T-helper 17 cell (primary cell): ENCODE data around the gene P2RY12. TPM values are rescaled to one million over a fixed set of nuclear protein-coding genes. Genes with fewer than 3 reads are reported as not detected.

Source experiments
- ATAC-seq: fragments of 150-1000 bp; cut with Tn5 transposase; 2 replicates; pipeline ENCODE4 v1.10.0; 2021; ENCODE audit warnings: mild to moderate bottlenecking, moderate library complexity
- DNase-seq, 3 donors: peaks; one replicate each; pipeline versions ENCODE4 v3.0.0 to v3.0.0-alpha.2; 2020 to 2021
- H3K9me3 ChIP-seq: one replicate; pipeline ENCODE4 v1.7.0; 2013; ENCODE audit warnings: low read length, mild to moderate bottlenecking; ENCODE audit not compliant: control insufficient read depth, poor library complexity, severe bottlenecking
- H3K27ac Mint-ChIP-seq: one replicate; pipeline ENCODE4 v1.8.0; 2022; ENCODE audit warnings: mild to moderate bottlenecking, moderate library complexity, mixed read lengths
- H3K27me3 Mint-ChIP-seq: one replicate; pipeline ENCODE4 v1.8.0; 2022; ENCODE audit warnings: mixed read lengths
- H3K36me3 Mint-ChIP-seq: one replicate; pipeline ENCODE4 v1.8.0; 2022; ENCODE audit warnings: low read depth, mixed read lengths
- H3K4me1 Mint-ChIP-seq: one replicate; pipeline ENCODE4 v1.8.0; 2022; ENCODE audit warnings: mild to moderate bottlenecking, mixed read lengths
- H3K4me3 Mint-ChIP-seq: one replicate; pipeline ENCODE4 v1.8.0; 2022; ENCODE audit warnings: mild to moderate bottlenecking, moderate library complexity, mixed read lengths
- total RNA-seq, 4 donors: library from RNA in 2 of 4; stranded (reverse) in 2 of 4; gene quantifications; one replicate each; pipeline ENCODE4 v1.2.3 and lab custom pipeline; 2022 to 2026

The P2RY12 gene
- total RNA-seq, 2 donors from 2014 or later = 0.62 to 19.8 TPM

DNA sequence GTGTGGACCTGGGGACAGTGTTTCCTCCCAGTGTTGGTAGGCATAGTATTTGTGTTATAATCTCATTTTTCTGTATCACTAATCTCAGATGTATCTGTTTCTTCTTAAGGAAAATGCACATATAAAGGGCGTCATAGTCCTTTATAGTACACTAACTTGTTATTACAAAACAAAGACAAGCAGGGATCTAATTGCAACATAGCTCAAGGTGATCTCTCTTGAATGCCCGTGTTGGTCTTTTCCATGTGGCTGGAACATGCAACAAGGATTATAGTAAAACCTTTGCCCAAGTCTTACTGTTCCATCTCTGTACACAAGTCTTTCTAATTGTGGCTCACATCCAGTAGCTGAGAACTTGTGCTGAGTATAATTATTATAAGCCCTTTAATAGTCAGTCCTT lies 64.4 kb downstream of the P2RY12 start:
- no peak overlapping the region for H3K4me3 Mint-ChIP-seq
- ATAC-seq = no peak
- H3K9me3 ChIP-seq = no peaks in the 10 kb centered on the region
- peaks cover 25% of the 10 kb centered on the region for H3K27me3 Mint-ChIP-seq
- H3K36me3 Mint-ChIP-seq = peaks cover 2% of the 10 kb centered on the region
- peaks cover 2% of the 10 kb centered on the region for H3K4me1 Mint-ChIP-seq
- H3K27ac Mint-ChIP-seq = no peak overlapping the region
- DNase-seq = no peak

DNA sequence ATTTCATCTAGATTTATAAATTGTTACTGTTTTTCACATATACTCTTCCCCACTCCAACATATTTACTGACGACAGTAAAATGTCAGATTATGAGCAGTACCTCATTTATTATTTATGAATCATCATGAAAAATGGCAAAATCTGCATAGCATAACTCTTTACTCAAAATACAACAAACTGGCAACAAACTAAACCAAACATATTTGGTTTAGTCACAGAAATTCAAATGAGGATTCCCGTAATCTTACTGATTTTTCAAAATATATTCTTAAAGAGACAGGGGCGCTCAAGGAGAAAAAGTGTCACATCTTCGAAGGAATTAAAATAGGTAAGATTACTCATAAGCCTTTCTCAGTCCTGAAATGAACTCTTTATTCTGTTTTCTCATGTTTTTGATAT lies 64.9 kb downstream of the P2RY12 start:
- peaks cover 2% of the 10 kb centered on the region for H3K36me3 Mint-ChIP-seq
- DNase-seq = no peak
- H3K4me1 Mint-ChIP-seq = peaks cover 2% of the 10 kb centered on the region
- no peak overlapping the region for H3K27ac Mint-ChIP-seq
- no peaks in the 10 kb centered on the region for H3K9me3 ChIP-seq
- ATAC-seq = no peak
- peaks cover 25% of the 10 kb centered on the region for H3K27me3 Mint-ChIP-seq
- no peak overlapping the region for H3K4me3 Mint-ChIP-seq

DNA sequence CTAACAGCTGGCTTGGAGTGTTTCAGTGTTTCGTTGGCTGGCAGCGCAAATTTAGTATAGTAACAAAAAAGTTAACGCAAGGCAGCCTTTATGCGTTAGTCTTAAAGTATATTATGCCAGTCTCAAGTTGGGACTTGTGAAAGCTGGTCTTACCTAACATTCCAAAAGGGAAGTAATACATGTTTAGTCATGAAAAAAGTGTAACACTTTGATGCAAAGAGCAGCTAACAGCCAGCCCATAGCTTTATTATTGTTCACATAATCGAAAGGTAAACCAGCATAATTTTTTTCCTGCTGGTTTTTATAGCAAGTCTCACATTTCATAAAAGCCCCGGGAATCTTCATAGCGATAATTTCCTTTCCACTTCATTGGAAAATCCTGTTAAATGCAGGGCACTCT lies 65.6 kb downstream of the P2RY12 start:
- H3K4me1 Mint-ChIP-seq = peaks cover 2% of the 10 kb centered on the region
- no peak for DNase-seq
- no peak for ATAC-seq
- peaks cover 22% of the 10 kb centered on the region for H3K27me3 Mint-ChIP-seq
- no peak overlapping the region for H3K4me3 Mint-ChIP-seq
- H3K27ac Mint-ChIP-seq = no peak overlapping the region
- no peaks in the 10 kb centered on the region for H3K9me3 ChIP-seq
- peaks cover 2% of the 10 kb centered on the region for H3K36me3 Mint-ChIP-seq

DNA sequence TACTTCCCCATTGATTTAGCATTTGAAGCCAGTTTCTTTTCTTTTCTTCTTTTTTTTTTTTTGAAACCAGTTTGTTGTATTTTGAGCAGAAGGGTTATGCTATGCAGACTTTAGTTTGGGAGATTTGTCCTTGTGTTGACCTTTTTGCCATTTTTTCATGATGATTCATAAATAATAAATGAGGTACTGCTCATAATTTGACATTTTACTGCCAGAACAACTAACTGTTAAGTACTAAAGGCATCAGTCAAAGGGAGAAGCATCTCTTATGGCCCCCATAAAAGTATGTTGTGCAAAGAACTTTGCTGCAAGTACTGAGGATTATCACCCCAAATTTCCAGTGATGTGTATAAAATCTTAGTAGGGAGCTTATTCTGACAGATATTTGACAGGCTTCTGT lies 66.2 kb downstream of the P2RY12 start:
- Mint-ChIP-seq H3K36me3 (peaks cover 2% of the 10 kb centered on the region), H3K27ac (no peak overlapping the region), H3K4me3 (no peak overlapping the region), H3K27me3 (peaks cover 15% of the 10 kb centered on the region), H3K4me1 (peaks cover 2% of the 10 kb centered on the region)
- no peak for DNase-seq
- H3K9me3 ChIP-seq = no peaks in the 10 kb centered on the region
- ATAC-seq = no peak

- Mint-ChIP-seq H3K36me3 (peaks cover 2% of the 10 kb centered on the region), H3K27me3 (peaks cover 10% of the 10 kb centered on the region), H3K4me1 (peaks cover 2% of the 10 kb centered on the region), H3K27ac (no peak within 1 kb of the TSS), H3K4me3 (no peak within 1 kb of the TSS)
- H3K9me3 ChIP-seq = no peaks in the 10 kb centered on the region
- no peak for ATAC-seq
- DNase-seq = no peak
These were observed 68.1 kb downstream of the P2RY12 start, which contains the start of gene GPR87 for GRCh38 chr3:151316267-151316991. Gene GPR87 (minus strand): TSS chr3:151316820. CDS start chr3:151300100, 16,720 bp downstream.

GRCh38 chr3:151315846-151316245 lies 68.7 kb downstream of the P2RY12 start:
- DNase-seq (no peak), ATAC-seq (no peak)
- Mint-ChIP-seq H3K36me3 (peaks cover 2% of the 10 kb centered on the region), H3K4me1 (peaks cover 2% of the 10 kb centered on the region), H3K4me3 (no peak overlapping the region), H3K27me3 (peaks cover 9% of the 10 kb centered on the region), H3K27ac (no peak overlapping the region)
- no peaks in the 10 kb centered on the region for H3K9me3 ChIP-seq

GRCh38 chr3:151315136-151315535 lies 69.4 kb downstream of the P2RY12 start:
- DNase-seq (no peak), ATAC-seq (no peak)
- H3K4me1 Mint-ChIP-seq = peaks cover 2% of the 10 kb centered on the region
- H3K4me3 Mint-ChIP-seq = no peak overlapping the region
- no peak overlapping the region for H3K27ac Mint-ChIP-seq
- peaks cover 2% of the 10 kb centered on the region for H3K36me3 Mint-ChIP-seq
- peaks cover 2% of the 10 kb centered on the region for H3K27me3 Mint-ChIP-seq
- no peaks in the 10 kb centered on the region for H3K9me3 ChIP-seq

- no peaks in the 10 kb centered on the region for H3K9me3 ChIP-seq
- Mint-ChIP-seq H3K27me3 (no peaks in the 10 kb centered on the region), H3K36me3 (no peaks in the 10 kb centered on the region), H3K27ac (no peak overlapping the region), H3K4me1 (peaks cover 2% of the 10 kb centered on the region), H3K4me3 (no peak overlapping the region)
- ATAC-seq (no peak), DNase-seq (no peak)
These were observed 70.0 kb downstream of the P2RY12 start for GRCh38 chr3:151314593-151314992.

DNA sequence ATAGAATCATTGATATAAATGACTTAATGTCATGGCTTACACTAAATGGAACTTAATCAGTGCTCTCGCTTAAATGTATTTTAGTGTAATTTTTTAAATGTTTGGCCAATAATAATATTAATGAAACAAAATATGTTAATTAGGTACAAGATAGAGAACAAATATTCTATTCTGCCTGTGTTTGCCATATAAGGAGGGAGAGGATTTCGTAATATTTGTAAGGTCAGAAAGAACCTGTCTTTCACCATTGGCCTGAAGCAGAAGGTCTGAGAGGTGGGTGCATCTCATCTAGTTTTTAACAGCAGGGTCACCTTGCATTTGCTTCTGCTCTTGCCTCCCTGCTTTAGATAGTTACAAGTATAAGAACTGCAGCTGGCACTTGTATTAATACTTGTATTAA lies 70.4 kb downstream of the P2RY12 start:
- DNase-seq (no peak), ATAC-seq (no peak)
- H3K9me3 ChIP-seq = no peaks in the 10 kb centered on the region
- no peaks in the 10 kb centered on the region for H3K27me3 Mint-ChIP-seq
- no peaks in the 10 kb centered on the region for H3K36me3 Mint-ChIP-seq
- H3K27ac Mint-ChIP-seq = no peak overlapping the region
- H3K4me3 Mint-ChIP-seq = no peak overlapping the region
- peaks cover 2% of the 10 kb centered on the region for H3K4me1 Mint-ChIP-seq

GRCh38 chr3:151312972-151313371 lies 71.6 kb downstream of the P2RY12 start:
- Mint-ChIP-seq H3K4me1 (peaks cover 2% of the 10 kb centered on the region), H3K4me3 (no peak overlapping the region), H3K36me3 (no peaks in the 10 kb centered on the region), H3K27ac (no peak overlapping the region), H3K27me3 (no peaks in the 10 kb centered on the region)
- no peaks in the 10 kb centered on the region for H3K9me3 ChIP-seq
- no peak for ATAC-seq
- no peak for DNase-seq

DNA sequence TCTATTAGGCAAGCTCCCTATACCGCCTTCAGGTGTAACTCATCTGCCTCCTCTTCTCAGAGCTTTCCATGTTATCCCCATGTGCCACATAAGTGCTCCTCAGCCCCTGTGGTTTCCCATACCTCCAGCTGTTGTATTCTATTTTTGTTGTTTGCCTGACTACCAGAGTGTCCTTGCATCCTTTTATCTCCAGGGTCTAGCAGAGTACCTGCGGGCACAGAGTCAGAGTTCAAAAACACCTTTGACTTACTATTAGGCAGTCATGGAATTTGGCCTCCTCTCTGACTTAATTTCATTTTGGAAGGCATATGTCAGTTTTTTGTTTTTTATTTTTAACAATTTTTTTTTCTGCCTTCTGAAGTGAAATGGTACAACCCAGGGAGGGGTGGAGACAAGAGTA lies 75.0 kb downstream of the P2RY12 start:
- H3K4me3 Mint-ChIP-seq = no peak overlapping the region
- no peaks in the 10 kb centered on the region for H3K9me3 ChIP-seq
- DNase-seq = no peak
- H3K4me1 Mint-ChIP-seq = peaks cover 10% of the 10 kb centered on the region
- no peak overlapping the region for H3K27ac Mint-ChIP-seq
- no peak for ATAC-seq
- H3K27me3 Mint-ChIP-seq = peaks cover 6% of the 10 kb centered on the region
- no peaks in the 10 kb centered on the region for H3K36me3 Mint-ChIP-seq

GRCh38 chr3:151307583-151308488 lies 76.7 kb downstream of the P2RY12 start:
- no peak for ATAC-seq
- no peaks in the 10 kb centered on the region for H3K9me3 ChIP-seq
- Mint-ChIP-seq H3K4me1 (peaks cover 10% of the 10 kb centered on the region), H3K4me3 (no peak overlapping the region), H3K27ac (no peak overlapping the region), H3K36me3 (peaks cover 2% of the 10 kb centered on the region), H3K27me3 (peaks cover 16% of the 10 kb centered on the region)
- DNase-seq = no peak

- no peak overlapping the region for H3K27ac Mint-ChIP-seq
- H3K4me3 Mint-ChIP-seq = no peak overlapping the region
- peaks cover 2% of the 10 kb centered on the region for H3K36me3 Mint-ChIP-seq
- H3K27me3 Mint-ChIP-seq = peaks cover 23% of the 10 kb centered on the region
- H3K9me3 ChIP-seq = no peaks in the 10 kb centered on the region
- H3K4me1 Mint-ChIP-seq = peaks cover 10% of the 10 kb centered on the region
- no peak for DNase-seq
- no peak for ATAC-seq
These were observed 77.4 kb downstream of the P2RY12 start for GRCh38 chr3:151307131-151307530.
